IPS DF 4.7 (cell line): ENCODE results near the gene TUBB8B.
"Not testable (repeated sequence)": the region's sequence is repeated elsewhere in the genome, so short reads cannot be mapped to it uniquely, and the experiment has no call there.

Experiments used
- DNase-seq: peaks from one replicate; pipeline ENCODE4 v3.0.0-alpha.2; 2013; ENCODE audit warnings: low spot score; ENCODE audit errors: extremely low read depth

TUBB8B gene

DNA sequence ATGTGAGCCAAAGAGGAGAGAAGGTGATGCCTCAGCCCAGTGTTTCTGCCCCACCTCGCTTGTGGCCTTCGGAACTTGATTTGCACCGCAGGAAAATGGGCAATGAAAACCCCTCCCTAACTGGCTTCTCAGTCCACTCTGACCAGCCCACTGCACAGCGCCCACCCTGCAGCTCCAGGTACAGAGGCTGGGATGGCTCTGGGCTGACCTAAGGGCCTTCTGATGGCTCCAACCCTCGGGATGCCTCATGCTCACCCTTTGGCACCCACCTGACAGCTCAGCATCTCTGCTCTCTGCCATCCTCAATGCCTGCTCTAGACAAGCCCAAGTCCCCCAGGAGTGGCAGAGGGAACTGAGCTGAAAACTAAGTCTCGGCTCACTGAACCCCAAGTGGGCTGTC is 36.2 kb downstream of the TUBB8B start:
- not testable (repeated sequence) for DNase-seq

DNA sequence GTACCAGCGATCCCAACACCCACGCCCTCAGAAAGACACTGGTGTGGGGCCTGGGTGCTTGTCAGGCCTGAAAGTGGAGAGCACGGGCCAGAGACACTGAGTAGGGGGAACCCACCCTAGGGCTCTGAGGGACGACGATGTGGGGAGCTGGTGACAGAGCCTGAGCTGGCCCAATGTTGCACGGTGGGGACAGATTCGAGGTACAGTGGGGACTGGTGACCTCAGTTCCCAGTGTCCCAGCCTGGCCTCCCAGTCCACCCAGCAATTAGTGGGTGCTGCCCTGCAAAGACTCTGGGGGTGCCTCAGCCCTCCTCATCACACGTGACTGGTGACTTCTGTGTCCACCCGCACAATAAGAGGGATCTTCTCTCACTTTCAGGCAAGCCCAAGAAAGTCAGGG is 36.6 kb downstream of the TUBB8B start:
- not testable (repeated sequence) for DNase-seq

DNA sequence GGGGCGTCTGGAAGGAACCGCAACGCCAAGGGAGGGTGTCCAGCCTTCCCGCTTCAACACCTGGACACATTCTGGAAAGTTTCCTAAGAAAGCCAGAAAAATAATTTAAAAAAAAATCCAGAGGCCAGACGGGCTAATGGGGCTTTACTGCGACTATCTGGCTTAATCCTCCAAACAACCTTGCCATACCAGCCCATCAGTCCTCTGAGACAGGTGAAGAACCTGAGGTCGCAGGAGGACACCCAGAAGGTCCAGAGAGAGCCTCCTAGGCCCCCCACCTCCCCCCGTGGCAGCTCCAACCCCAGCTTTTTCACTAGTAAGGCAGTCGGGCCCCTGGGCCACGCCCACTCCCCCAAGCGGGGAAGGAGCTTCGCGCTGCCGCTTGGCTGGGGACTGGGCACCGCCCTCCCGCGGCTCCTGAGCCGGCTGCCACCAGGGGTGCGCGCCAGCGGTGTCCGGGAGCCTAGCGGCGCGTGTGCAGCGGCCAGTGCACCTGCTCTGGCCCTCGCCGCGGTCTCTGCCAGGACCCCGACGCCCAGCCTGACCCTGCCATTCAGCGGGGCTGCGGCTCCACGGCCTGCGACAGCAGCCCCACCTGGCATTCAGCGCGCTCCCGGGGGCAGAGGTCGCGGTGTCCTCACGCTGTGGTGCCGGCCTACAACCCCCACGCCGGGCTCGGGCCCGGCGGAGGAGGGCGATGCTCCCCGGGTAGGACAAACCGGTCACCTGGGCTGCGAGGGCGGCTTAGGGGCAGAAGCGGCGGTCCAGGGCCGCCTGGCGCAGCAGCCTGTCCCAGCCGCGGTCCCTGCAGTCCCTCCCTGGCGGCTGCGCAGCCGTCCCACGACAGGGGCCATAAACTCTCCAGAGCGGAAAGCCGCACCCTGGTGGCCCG is 37.8 kb downstream of the TUBB8B start:
- DNase-seq, result not testable (repeated sequence)

DNA sequence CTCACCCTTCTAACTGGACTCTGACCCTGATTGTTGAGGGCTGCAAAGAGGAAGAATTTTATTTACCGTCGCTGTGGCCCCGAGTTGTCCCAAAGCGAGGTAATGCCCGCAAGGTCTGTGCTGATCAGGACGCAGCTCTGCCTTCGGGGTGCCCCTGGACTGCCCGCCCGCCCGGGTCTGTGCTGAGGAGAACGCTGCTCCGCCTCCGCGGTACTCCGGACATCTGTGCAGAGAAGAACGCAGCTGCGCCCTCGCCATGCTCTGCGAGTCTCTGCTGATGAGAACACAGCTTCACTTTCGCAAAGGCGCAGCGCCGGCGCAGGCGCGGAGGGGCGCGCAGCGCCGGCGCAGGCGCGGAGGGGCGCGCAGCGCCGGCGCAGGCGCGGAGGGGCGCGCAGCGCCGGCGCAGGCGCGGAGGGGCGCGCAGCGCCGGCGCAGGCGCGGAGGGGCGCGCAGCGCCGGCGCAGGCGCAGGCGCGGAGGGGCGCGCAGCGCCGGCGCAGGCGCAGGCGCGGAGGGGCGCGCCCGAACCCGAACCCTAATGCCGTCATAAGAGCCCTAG is 38.7 kb downstream of the TUBB8B start:
- not testable (repeated sequence) for DNase-seq

DNA sequence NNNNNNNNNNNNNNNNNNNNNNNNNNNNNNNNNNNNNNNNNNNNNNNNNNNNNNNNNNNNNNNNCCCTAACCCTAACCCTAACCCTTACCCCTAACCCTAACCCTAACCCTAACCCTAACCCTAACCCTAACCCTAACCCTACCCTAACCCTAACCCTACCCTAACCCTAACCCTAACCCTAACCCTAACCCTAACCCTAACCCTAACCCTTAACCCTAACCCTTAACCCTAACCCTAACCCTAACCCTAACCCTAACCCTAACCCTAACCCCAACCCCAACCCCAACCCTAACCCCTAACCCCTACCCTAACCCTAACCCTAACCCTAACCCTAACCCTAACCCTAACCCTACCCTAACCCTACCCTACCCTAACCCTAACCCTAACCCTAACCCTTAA is 39.5 kb downstream of the TUBB8B start:
- DNase-seq, result not testable (repeated sequence)
